Left lung (tissue), 10 donors: ENCODE data around the gene MAP1B. TPM values are rescaled to one million over a fixed set of nuclear protein-coding genes. Genes with fewer than 3 reads are reported as not detected.

ENCODE experiments used
- ATAC-seq: fragments of 200-7000 bp; cut with Tn5 transposase; one replicate; pipeline ENCODE4 v1.9.1; 2020; ENCODE audit warnings: moderate library complexity
- DNase-seq, 4 donors: peaks; one replicate each; pipeline ENCODE4 v3.0.0-alpha.2; 2013 to 2020
- H3K27ac ChIP-seq, 2 donors: fragments of 200-600 bp; sonication (generic) in 1 of 2; one replicate each; pipeline versions ENCODE4 v1.5.0 to v1.8.0; 2020 to 2021
- H3K27me3 ChIP-seq, 2 donors: fragments of 200-600 bp; sonication (generic) in 1 of 2; one replicate each; pipeline versions ENCODE4 v1.5.0 to v1.8.0; 2020 to 2021
- H3K36me3 ChIP-seq, 2 donors: fragments of 200-600 bp; sonication (generic) in 1 of 2; one replicate each; pipeline versions ENCODE4 v1.5.0 to v1.8.0; 2020 to 2021
- H3K4me1 ChIP-seq, 2 donors: fragments of 200-600 bp; one replicate each; pipeline ENCODE4 v1.8.0; 2021
- H3K4me3 ChIP-seq, 2 donors: fragments of 200-600 bp; sonication (generic) in 1 of 2; one replicate each; pipeline versions ENCODE4 v1.5.0 to v1.8.0; 2020 to 2021; ENCODE audit warnings: mild to moderate bottlenecking in 1 of 2
- H3K9me3 ChIP-seq, 2 donors: fragments of 200-600 bp; sonication (generic) in 1 of 2; one replicate each; pipeline versions ENCODE4 v1.5.0 to v1.8.0; 2020 to 2021
- intact Hi-C, 2 donors: fragments of 100-400 bp; cut with DNase I; formaldehyde crosslinking; loops; one replicate each; pipeline versions ENCODE4 v1.11.2 to v1.14.2; 2022
- polyA plus RNA-seq, 6 donors: library from polyadenylated mRNA; unstranded; fragments of 120-200 nt; gene quantifications; one replicate each; pipeline ENCODE4 v1.2.1, GENCODE V29; 2013; ENCODE audit not compliant: insufficient read length in 6 of 6
- total RNA-seq, 2 donors: library from RNA; stranded (reverse); fragmentation: NEBNext Ultra II Directional; extraction: Animal tissue kit (Norgen Biotek cat#: 25700); gene quantifications; one replicate each; pipeline ENCODE4 v1.2.1, GENCODE V29; 2021
- TF ChIP-seq, protein P1 (sequence below), 2 donors: fragments of 200-600 bp; sonication (generic) in 1 of 2; IDR thresholded peaks; one replicate each; pipeline versions ENCODE4 v1.5.0 to v1.8.0; 2021; ENCODE audit warnings: antibody characterized with exemption in 2 of 2
- donor health status: DM: no; HTN: yes; CAD: no.
- donor health status: DM: no; HTN: no; CAD: no.

The MAP1B gene
- total and polyA plus RNA-seq, 8 donors: 14.6 to 62.6 (median 23.3) TPM

GRCh38 chr5:72195581-72195980, 88.3 kb downstream of the MAP1B start:
- TF ChIP-seq, protein P1, sequence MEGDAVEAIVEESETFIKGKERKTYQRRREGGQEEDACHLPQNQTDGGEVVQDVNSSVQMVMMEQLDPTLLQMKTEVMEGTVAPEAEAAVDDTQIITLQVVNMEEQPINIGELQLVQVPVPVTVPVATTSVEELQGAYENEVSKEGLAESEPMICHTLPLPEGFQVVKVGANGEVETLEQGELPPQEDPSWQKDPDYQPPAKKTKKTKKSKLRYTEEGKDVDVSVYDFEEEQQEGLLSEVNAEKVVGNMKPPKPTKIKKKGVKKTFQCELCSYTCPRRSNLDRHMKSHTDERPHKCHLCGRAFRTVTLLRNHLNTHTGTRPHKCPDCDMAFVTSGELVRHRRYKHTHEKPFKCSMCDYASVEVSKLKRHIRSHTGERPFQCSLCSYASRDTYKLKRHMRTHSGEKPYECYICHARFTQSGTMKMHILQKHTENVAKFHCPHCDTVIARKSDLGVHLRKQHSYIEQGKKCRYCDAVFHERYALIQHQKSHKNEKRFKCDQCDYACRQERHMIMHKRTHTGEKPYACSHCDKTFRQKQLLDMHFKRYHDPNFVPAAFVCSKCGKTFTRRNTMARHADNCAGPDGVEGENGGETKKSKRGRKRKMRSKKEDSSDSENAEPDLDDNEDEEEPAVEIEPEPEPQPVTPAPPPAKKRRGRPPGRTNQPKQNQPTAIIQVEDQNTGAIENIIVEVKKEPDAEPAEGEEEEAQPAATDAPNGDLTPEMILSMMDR (IDR thresholded peaks at IDR 0.05): no peak
- Histone ChIP-seq H3K4me1 (no peaks in the 10 kb centered on the region), H3K36me3 (no peaks in the 10 kb centered on the region), H3K27ac (no peak overlapping the region), H3K4me3 (no peak overlapping the region), H3K9me3 (no peaks in the 10 kb centered on the region), H3K27me3 (peaks cover 0 to 11% of the 10 kb centered on the region in 2 donors)
- intact Hi-C loops: no loop called here
- ATAC-seq (no peak), DNase-seq (no peak)

- Histone ChIP-seq H3K27me3 (no peaks in the 10 kb centered on the region), H3K4me3 (no peak overlapping the region), H3K27ac (no peak overlapping the region), H3K4me1 (no peaks in the 10 kb centered on the region), H3K36me3 (no peaks in the 10 kb centered on the region), H3K9me3 (no peaks in the 10 kb centered on the region)
- TF ChIP-seq, protein P1 (IDR thresholded peaks at IDR 0.05): no peak
- DNase-seq: no peak
- no peak for ATAC-seq
- intact Hi-C loops: no loop called here
Measured at GRCh38 chr5:72197393-72197792, 90.1 kb downstream of the MAP1B start.

GRCh38 chr5:72199681-72200080, 92.4 kb downstream of the MAP1B start:
- Histone ChIP-seq H3K9me3 (no peaks in the 10 kb centered on the region), H3K4me1 (no peaks in the 10 kb centered on the region), H3K27me3 (no peaks in the 10 kb centered on the region), H3K4me3 (no peak overlapping the region), H3K27ac (no peak overlapping the region), H3K36me3 (no peaks in the 10 kb centered on the region)
- ATAC-seq: no peak
- TF ChIP-seq, protein P1 (IDR thresholded peaks at IDR 0.05): no peak
- intact Hi-C loops: no loop called here
- DNase-seq: peak in 1 of 4 donors; percentile 66

- ATAC-seq: no peak
- no peak for DNase-seq
- TF ChIP-seq, protein P1 (IDR thresholded peaks at IDR 0.05): no peak
- no peaks in the 10 kb centered on the region for H3K27me3 ChIP-seq
- no peak overlapping the region for H3K4me3 ChIP-seq
- intact Hi-C loops: no loop called here
- H3K27ac ChIP-seq: no peak overlapping the region
- H3K36me3 ChIP-seq: no peaks in the 10 kb centered on the region
- H3K9me3 ChIP-seq: no peaks in the 10 kb centered on the region
- H3K4me1 ChIP-seq: no peaks in the 10 kb centered on the region
Measured at GRCh38 chr5:72202331-72202825, 95.1 kb downstream of the MAP1B start.

GRCh38 chr5:72203251-72203845, 96.1 kb downstream of the MAP1B start:
- Histone ChIP-seq H3K9me3 (no peaks in the 10 kb centered on the region), H3K27ac (no peak overlapping the region), H3K4me1 (no peaks in the 10 kb centered on the region), H3K36me3 (no peaks in the 10 kb centered on the region), H3K4me3 (no peak overlapping the region), H3K27me3 (no peaks in the 10 kb centered on the region)
- intact Hi-C loops: no loop called here
- TF ChIP-seq, protein P1 (IDR thresholded peaks at IDR 0.05): no peak
- DNase-seq: no peak
- no peak for ATAC-seq
